Panc1 (cell line): ENCODE measurements around the gene MED16. TPM values are rescaled to one million over a fixed set of nuclear protein-coding genes. Genes with fewer than 3 reads are reported as not detected.
A peak's percentile ranks its signal among the peaks of the same experiment; 100 is the strongest.

Experiments
- ATAC-seq: fragments of 200-7000 bp; cut with Tn5 transposase; 2 replicates; pipeline ENCODE4 v1.9.1; 2020; ENCODE audit warnings: mild to moderate bottlenecking, moderate library complexity
- BruUV-seq: library from RNA; stranded (reverse); fragments of 400-500 nt; replicated peaks from 2 replicates; lab custom pipeline; 2021; lab: Mats Ljungman, UMichigan
- CTCF ChIA-PET: fragments of 300-600 bp; sonication (Branson Sonifier 250); formaldehyde crosslinking; loops from one replicate; lab custom pipeline; 2022; ENCODE audit warnings: antibody characterized with exemption; lab: Charles Lee
- POLR2A ChIA-PET: fragments of 300-600 bp; sonication (Branson Sonifier 250); formaldehyde crosslinking; loops from one replicate; lab custom pipeline; 2022; ENCODE audit warnings: antibody characterized with exemption; lab: Charles Lee
- DNase-seq: peaks from one replicate; pipeline ENCODE4 v3.0.0-alpha.2; 2010; ENCODE audit warnings: low read depth, low spot score
- H3K27ac ChIP-seq: 2 replicates; pipeline ENCODE4 v1.5.1; 2011; ENCODE audit warnings: mild to moderate bottlenecking, low read length, inconsistent platforms
- H3K27me3 ChIP-seq: fragments of 200-500 bp; sonication (Bioruptor generic); 2 replicates; pipeline ENCODE4 v1.6.0; 2014; ENCODE audit warnings: low read length, inconsistent platforms; ENCODE audit not compliant: control insufficient read depth, insufficient read depth
- H3K36me3 ChIP-seq: fragments of 200-500 bp; sonication (Bioruptor generic); 2 replicates; pipeline ENCODE4 v1.5.1; 2014; ENCODE audit warnings: inconsistent platforms, mild to moderate bottlenecking, low read length, moderate library complexity; ENCODE audit not compliant: control insufficient read depth, insufficient read depth
- H3K4me1 ChIP-seq: 2 replicates; pipeline ENCODE4 v1.5.1; 2011; ENCODE audit warnings: inconsistent platforms, mild to moderate bottlenecking, low read length, moderate library complexity; ENCODE audit not compliant: control insufficient read depth, insufficient read depth
- H3K4me3 ChIP-seq, 2 experiments: 2 replicates each; pipeline ENCODE4 v1.5.1; 2011 to 2012; ENCODE audit warnings: low read depth in 2 of 2, low read length in 2 of 2, mild to moderate bottlenecking in 2 of 2, inconsistent platforms in 1 of 2, moderate library complexity in 1 of 2
- H3K9me3 ChIP-seq: fragments of 200-500 bp; sonication (Bioruptor generic); 2 replicates; pipeline ENCODE4 v1.5.1; 2014; ENCODE audit warnings: low read depth, mild to moderate bottlenecking, inconsistent platforms, low read length, moderate library complexity; ENCODE audit not compliant: control insufficient read depth, insufficient read depth
- POLR2AphosphoS5 ChIP-seq: IDR thresholded peaks from 2 replicates; pipeline ENCODE4 v1.6.1; 2012; ENCODE audit warnings: mild to moderate bottlenecking, low read depth, low read length, moderate library complexity
- REST ChIP-seq, 2 experiments: IDR thresholded peaks; 2 replicates each; pipeline ENCODE4 v1.6.1; 2011 to 2012; ENCODE audit warnings: low read depth in 2 of 2, control low read depth in 1 of 2, low read length in 1 of 2, mild to moderate bottlenecking in 1 of 2, moderate library complexity in 1 of 2; ENCODE audit not compliant: insufficient read depth in 1 of 2
- SIN3A ChIP-seq: IDR thresholded peaks from 2 replicates; pipeline ENCODE4 v1.6.1; 2012; ENCODE audit warnings: low read depth, mild to moderate bottlenecking, low read length, moderate library complexity, borderline replicate concordance; ENCODE audit not compliant: insufficient read depth
- TCF7L2 ChIP-seq: IDR thresholded peaks from 2 replicates; pipeline ENCODE4 v1.6.1; 2011; ENCODE audit warnings: mild to moderate bottlenecking, low read depth, low read length, inconsistent platforms
- in situ Hi-C: cut with HindIII; loops from 2 replicates; pipeline ENCODE4 v1.10.0; 2016; ENCODE audit warnings: low sequenced_read_pairs, low pct_unique_long_range_greater_than_20kb
- intact Hi-C: fragments of 100-400 bp; cut with micrococcal nuclease; formaldehyde crosslinking; loops from one replicate; pipeline ENCODE4 v1.10.0; 2022; ENCODE audit not compliant: unreplicated experiment
- total RNA-seq: library from RNA; stranded (reverse); gene quantifications from one replicate; pipeline ENCODE4 v1.2.1, GENCODE V29; 2021; ENCODE audit not compliant: unreplicated experiment
- TF ChIP-seq, protein P1 (sequence below): fragments of 450-650 bp; IDR thresholded peaks from 2 replicates; pipeline ENCODE4 v1.5.1; 2017; ENCODE audit warnings: mild to moderate bottlenecking

MED16 gene
- total RNA-seq, 1 experiment from 2014 or later, result 39.5 TPM

DNA sequence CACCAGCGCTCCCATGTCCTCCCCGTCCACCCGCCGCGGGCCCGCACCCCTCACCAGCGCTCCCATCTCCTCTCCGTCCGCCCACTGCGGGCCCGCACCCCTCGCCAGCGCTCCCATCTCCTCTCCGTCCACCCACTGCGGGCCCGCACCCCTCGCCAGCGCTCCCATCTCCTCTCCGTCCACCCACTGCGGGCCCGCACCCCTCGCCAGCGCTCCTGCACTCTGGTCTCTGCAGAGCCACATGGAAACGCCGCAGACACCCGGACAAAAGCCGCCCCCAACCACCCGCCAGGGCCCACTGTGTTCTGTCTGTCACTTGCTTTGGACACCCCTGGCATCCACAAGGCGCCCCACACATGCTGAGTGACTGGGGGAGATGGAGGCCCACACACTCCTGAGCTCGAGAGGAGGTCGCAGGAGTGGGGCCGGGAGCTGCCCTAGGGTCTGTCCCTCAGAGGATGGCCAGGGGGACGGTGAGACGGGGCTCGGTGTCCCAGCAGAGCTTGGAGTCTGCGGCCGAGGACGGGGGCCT lies 26.2 kb downstream of the MED16 start:
- ChIA-PET CTCF (interaction anchor here (0.6 kb wide), 1 partner anchor 9 kb away, joined by 3 read pairs; no protein-coding TSS in a partner anchor), POLR2A (interaction anchor here (0.6 to 0.7 kb wide), 2 partner anchors 89 to 146 kb away, joined by 3 to 4 read pairs; no protein-coding TSS in a partner anchor)
- intact Hi-C loops, result no loop called here
- H3K4me1 ChIP-seq, result peaks cover 5% of the 10 kb centered on the region; the same call in 1 of the 2 replicates
- no peak overlapping the region for H3K4me3 ChIP-seq
- H3K27ac ChIP-seq, result no peak overlapping the region
- H3K27me3 ChIP-seq, result no peaks in the 10 kb centered on the region
- no peak for TF ChIP-seq SIN3A
- no peaks in the 10 kb centered on the region for H3K36me3 ChIP-seq
- BruUV-seq, result no TSS peak
- in situ Hi-C loops, result no loop called here
- ATAC-seq (no peak), DNase-seq (no peak)
- no peaks in the 10 kb centered on the region for H3K9me3 ChIP-seq

DNA sequence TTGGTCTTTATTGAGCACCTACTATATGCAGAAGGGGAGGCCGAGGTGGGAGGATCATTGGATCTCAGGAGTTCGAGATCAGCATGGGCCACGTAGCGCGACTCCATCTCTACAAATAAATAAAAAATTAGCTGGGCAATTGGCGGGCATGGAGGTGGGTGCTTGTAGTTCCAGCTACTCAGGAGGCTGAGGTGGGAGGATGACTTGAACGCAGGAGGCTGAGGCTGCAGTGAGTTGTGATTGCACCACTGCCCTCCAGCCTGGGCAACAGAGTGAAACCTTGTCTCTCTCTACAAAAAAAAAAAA lies 29.7 kb downstream of the MED16 start:
- DNase-seq, result no peak
- Histone ChIP-seq H3K27me3 (no peaks in the 10 kb centered on the region), H3K27ac (no peak overlapping the region), H3K4me3 (no peak overlapping the region), H3K36me3 (no peaks in the 10 kb centered on the region), H3K4me1 (peaks cover 7% of the 10 kb centered on the region), H3K9me3 (no peaks in the 10 kb centered on the region)
- CTCF ChIA-PET, result no interaction called here
- POLR2A ChIA-PET, result interaction anchor here (0.7 kb wide), 1 partner anchor 12 kb away, joined by 17 read pairs; no protein-coding TSS in a partner anchor
- ATAC-seq, result no peak
- in situ Hi-C loops, result no loop called here
- intact Hi-C loops, result no loop called here
- TF ChIP-seq TCF7L2 (no peak), SIN3A (no peak), POLR2AphosphoS5 (no peak), REST (IDR thresholded peaks at IDR 0.05; ENCODE audit: insufficient read depth in 1 of 2, low read depth in 2 of 2, low read length in 1 of 2) (no peak)
- TF ChIP-seq, protein P1, sequence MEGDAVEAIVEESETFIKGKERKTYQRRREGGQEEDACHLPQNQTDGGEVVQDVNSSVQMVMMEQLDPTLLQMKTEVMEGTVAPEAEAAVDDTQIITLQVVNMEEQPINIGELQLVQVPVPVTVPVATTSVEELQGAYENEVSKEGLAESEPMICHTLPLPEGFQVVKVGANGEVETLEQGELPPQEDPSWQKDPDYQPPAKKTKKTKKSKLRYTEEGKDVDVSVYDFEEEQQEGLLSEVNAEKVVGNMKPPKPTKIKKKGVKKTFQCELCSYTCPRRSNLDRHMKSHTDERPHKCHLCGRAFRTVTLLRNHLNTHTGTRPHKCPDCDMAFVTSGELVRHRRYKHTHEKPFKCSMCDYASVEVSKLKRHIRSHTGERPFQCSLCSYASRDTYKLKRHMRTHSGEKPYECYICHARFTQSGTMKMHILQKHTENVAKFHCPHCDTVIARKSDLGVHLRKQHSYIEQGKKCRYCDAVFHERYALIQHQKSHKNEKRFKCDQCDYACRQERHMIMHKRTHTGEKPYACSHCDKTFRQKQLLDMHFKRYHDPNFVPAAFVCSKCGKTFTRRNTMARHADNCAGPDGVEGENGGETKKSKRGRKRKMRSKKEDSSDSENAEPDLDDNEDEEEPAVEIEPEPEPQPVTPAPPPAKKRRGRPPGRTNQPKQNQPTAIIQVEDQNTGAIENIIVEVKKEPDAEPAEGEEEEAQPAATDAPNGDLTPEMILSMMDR, result no peak
- BruUV-seq, result no TSS peak

DNA sequence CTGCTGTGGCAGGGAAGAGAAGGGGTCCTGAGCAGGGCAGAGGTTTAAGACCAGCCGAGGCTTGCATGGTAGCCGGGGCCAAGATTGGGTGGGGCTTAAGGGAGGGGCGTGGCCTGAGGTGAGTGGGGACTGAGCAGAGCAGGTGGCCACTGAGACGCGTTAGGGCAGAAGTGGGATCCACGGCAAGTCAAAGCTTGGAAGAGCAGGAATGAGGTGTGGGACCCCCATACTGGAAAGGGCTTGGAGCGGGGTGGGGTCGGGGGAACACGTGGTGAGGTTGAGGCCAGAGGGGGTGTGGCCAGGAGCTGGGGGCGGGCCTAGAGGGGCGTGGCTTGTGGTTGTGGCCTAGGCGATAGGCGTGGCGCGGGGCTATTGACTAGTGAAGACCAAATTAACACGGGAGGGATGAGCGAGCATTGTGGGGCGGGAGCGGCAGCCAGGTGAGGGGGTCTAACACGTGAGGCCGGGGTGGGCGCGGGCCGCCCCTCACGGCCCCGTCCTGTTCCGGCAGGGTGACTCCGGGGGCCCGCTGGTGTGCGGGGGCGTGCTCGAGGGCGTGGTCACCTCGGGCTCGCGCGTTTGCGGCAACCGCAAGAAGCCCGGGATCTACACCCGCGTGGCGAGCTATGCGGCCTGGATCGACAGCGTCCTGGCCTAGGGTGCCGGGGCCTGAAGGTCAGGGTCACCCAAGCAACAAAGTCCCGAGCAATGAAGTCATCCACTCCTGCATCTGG lies 30.2 kb downstream of the MED16 start:
- DNase-seq (no peak), ATAC-seq (peak; percentile 15; the same call in 1 of the 2 replicates)
- no peak for TF ChIP-seq SIN3A
- no peaks in the 10 kb centered on the region for H3K36me3 ChIP-seq
- peaks cover 7% of the 10 kb centered on the region for H3K4me1 ChIP-seq
- CTCF ChIA-PET, result no interaction called here
- POLR2A ChIA-PET, result interaction anchor here (0.7 kb wide), 1 partner anchor 12 kb away, joined by 17 read pairs; no protein-coding TSS in a partner anchor
- H3K27me3 ChIP-seq, result no peaks in the 10 kb centered on the region
- TSS peak; percentile 90 for BruUV-seq
- in situ Hi-C loops (no loop called here), intact Hi-C loops (no loop called here)
- H3K27ac ChIP-seq, result no peak overlapping the region
- no peak overlapping the region for H3K4me3 ChIP-seq
- no peaks in the 10 kb centered on the region for H3K9me3 ChIP-seq
